T-helper 2 cell treated with Interferon-gamma antibody and Interleukin-4, amounts not matched to agents 5 μg/mL and 100 μg/mL, for 36 hours (primary cell): Measurements from ENCODE around the gene POLD2.

Experiments
- DNase-seq: peaks from one replicate; pipeline ENCODE4 v3.0.0; 2021; ENCODE audit warnings: low spot score
- H3K27ac Mint-ChIP-seq: one replicate; pipeline ENCODE4 v1.8.0; 2021; ENCODE audit warnings: mild to moderate bottlenecking, mixed read lengths
- H3K27me3 Mint-ChIP-seq: one replicate; pipeline ENCODE4 v1.8.0; 2021; ENCODE audit warnings: low read depth, mixed read lengths
- H3K36me3 Mint-ChIP-seq: one replicate; pipeline ENCODE4 v1.8.0; 2021; ENCODE audit warnings: low read depth, mixed read lengths
- H3K4me1 Mint-ChIP-seq: one replicate; pipeline ENCODE4 v1.8.0; 2021; ENCODE audit warnings: low read depth, mixed read lengths
- H3K4me3 Mint-ChIP-seq: one replicate; pipeline ENCODE4 v1.8.0; 2022; ENCODE audit warnings: mild to moderate bottlenecking, moderate library complexity, mixed read lengths
- H3K9me3 Mint-ChIP-seq: one replicate; pipeline ENCODE4 v1.8.0; 2021; ENCODE audit warnings: mixed read lengths

Gene POLD2

GRCh38 chr7:44117801-44118429 is 5.4 kb downstream of the POLD2 start:
- Mint-ChIP-seq H3K27me3 (no peaks in the 10 kb centered on the region), H3K4me3 (no peak overlapping the region), H3K27ac (no peak overlapping the region)

DNA sequence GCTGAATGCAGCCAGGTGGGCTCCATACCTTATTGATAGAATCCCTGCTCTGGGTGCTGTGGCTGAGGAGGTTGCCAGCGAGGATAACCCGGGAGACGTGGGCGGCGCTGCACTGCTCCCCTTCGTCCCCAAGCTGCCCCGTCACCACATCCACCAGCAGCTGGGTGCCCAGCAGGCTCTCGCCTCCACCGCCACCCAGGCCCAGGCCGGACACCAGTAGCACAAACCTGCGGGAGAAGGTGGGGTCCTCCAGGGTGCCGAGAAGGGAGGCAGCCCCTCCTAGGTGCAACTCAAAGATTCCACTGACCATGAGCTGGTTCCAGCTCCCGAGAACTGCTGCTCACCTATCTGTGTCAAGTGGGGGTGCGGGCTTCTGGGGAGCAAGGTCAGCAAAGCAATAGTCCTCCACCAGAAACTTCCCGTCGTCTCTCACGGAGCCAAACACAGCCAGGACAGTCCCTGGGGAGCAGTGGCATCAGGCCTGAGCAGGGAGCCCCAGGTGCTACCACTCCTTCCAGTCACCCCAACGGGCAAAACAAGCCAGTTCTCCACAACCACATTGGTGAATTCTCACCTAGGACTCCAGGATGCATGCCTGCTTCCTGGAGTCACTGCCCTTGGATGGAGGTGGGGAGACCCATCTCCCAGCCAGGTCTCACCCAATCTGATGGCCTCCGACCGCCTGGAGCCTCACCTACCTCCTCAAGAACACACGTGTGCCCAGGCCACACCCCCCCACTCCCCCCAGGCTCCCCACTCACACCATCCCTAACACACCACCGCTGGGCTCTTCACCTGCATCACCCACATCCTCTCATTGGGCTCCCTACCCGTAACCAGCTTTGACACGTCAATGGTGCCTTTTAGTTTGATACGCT is 6.3 kb downstream of the POLD2 start:
- Mint-ChIP-seq H3K36me3 (peaks cover 42% of the 10 kb centered on the region), H3K27ac (no peak overlapping the region)
- DNase-seq: no peak

More at GRCh38 chr7:44117801-44118429, 5.4 kb downstream of the POLD2 start:
- H3K36me3 Mint-ChIP-seq: peaks cover 42% of the 10 kb centered on the region
- no peak for DNase-seq
- H3K4me1 Mint-ChIP-seq: peaks cover 11% of the 10 kb centered on the region
- H3K9me3 Mint-ChIP-seq: no peaks in the 10 kb centered on the region

DNA sequence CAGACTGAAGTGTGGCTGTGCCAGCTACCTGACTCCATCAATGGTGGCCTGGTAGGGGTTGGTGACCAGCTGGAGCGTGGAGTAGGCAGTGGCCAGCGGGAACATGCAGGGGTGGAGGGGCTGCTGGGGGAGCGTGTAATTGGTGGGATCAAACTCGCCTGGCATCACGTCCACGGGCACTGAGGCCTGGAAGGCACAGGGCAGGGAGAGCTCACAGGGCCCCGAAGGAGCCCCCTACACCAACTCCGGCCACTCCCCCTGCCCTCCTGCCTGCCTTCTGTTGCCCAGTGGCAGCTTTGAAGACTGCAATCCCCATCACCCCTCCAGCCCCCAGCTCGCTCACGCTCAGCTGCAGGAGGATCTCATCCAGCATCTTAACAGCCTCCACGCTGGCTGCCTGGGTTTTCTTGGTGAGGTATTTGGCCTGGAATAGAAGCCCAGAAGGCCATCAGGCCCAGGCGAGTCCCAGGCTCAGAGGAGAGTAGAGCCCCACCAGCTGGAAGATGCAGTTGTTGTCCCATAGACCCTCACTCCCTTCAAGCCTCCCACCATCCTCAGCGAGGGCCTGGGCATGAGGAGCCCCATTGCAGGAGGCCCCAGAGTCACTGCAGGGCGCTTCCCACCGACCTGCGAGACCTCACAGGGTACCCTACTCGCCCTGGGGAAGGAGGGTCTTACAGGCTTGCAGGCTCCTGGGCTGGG is 7.1 kb downstream of the POLD2 start:
- Mint-ChIP-seq H3K27me3 (no peaks in the 10 kb centered on the region), H3K27ac (no peak overlapping the region), H3K4me3 (no peak overlapping the region), H3K9me3 (no peaks in the 10 kb centered on the region), H3K4me1 (peaks cover 4% of the 10 kb centered on the region), H3K36me3 (peaks cover 42% of the 10 kb centered on the region)
- DNase-seq: no peak

More for the DNA sequence above, 6.3 kb downstream of the POLD2 start:
- H3K9me3 Mint-ChIP-seq: no peaks in the 10 kb centered on the region
- no peaks in the 10 kb centered on the region for H3K27me3 Mint-ChIP-seq
- no peak overlapping the region for H3K4me3 Mint-ChIP-seq
- peaks cover 4% of the 10 kb centered on the region for H3K4me1 Mint-ChIP-seq

- Mint-ChIP-seq H3K4me3 (no peak overlapping the region), H3K27me3 (no peaks in the 10 kb centered on the region), H3K36me3 (peaks cover 27% of the 10 kb centered on the region), H3K27ac (no peak overlapping the region), H3K9me3 (no peaks in the 10 kb centered on the region), H3K4me1 (no peaks in the 10 kb centered on the region)
- DNase-seq: no peak
These were observed 8.6 kb downstream of the POLD2 start for GRCh38 chr7:44114586-44115310.

- Mint-ChIP-seq H3K27me3 (no peaks in the 10 kb centered on the region), H3K36me3 (peaks cover 19% of the 10 kb centered on the region), H3K9me3 (no peaks in the 10 kb centered on the region), H3K27ac (no peak overlapping the region), H3K4me1 (no peaks in the 10 kb centered on the region), H3K4me3 (no peak overlapping the region)
- DNase-seq: no peak
These were observed 9.5 kb downstream of the POLD2 start for GRCh38 chr7:44113764-44114354.

DNA sequence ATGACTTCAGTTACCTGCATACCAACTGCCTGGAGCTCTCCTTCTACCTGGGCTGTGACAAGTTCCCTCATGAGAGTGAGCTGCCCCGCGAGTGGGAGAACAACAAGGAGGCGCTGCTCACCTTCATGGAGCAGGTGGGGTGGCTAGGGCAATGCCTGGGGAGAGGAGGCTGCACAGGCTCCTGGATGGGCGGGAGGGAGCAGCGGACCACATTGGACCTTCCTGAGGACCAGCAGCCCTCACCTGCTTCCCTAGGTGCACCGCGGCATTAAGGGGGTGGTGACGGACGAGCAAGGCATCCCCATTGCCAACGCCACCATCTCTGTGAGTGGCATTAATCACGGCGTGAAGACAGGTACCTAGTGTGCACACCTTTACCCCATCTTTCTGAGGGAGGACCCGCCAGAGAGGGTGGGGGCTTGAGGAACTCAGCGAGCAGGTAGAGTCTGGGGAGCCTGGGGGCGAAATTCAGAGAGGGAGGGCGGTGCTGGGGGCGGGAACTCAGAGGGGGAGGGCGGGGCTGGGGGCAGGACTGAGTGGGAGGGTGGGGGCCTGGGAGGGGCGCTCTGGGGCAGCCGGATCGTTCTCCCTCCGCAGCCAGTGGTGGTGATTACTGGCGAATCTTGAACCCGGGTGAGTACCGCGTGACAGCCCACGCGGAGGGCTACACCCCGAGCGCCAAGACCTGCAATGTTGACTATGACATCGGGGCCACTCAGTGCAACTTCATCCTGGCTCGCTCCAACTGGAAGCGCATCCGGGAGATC is 10.2 kb downstream of the POLD2 start:
- Mint-ChIP-seq H3K27ac (no peak overlapping the region), H3K36me3 (peaks cover 14% of the 10 kb centered on the region), H3K27me3 (no peaks in the 10 kb centered on the region), H3K9me3 (no peaks in the 10 kb centered on the region), H3K4me1 (no peaks in the 10 kb centered on the region), H3K4me3 (no peak overlapping the region)
- DNase-seq: no peak

GRCh38 chr7:44112231-44112996 is 10.9 kb downstream of the POLD2 start:
- no peaks in the 10 kb centered on the region for H3K4me1 Mint-ChIP-seq
- DNase-seq: no peak
- no peak overlapping the region for H3K4me3 Mint-ChIP-seq
- peaks cover 11% of the 10 kb centered on the region for H3K36me3 Mint-ChIP-seq
- H3K27me3 Mint-ChIP-seq: no peaks in the 10 kb centered on the region
- H3K27ac Mint-ChIP-seq: no peak overlapping the region
- H3K9me3 Mint-ChIP-seq: no peaks in the 10 kb centered on the region

GRCh38 chr7:44111761-44112160 is 11.6 kb downstream of the POLD2 start:
- no peak overlapping the region for H3K4me3 Mint-ChIP-seq
- DNase-seq: no peak
- no peak overlapping the region for H3K27ac Mint-ChIP-seq
- H3K4me1 Mint-ChIP-seq: no peaks in the 10 kb centered on the region
- H3K27me3 Mint-ChIP-seq: no peaks in the 10 kb centered on the region
- H3K9me3 Mint-ChIP-seq: no peaks in the 10 kb centered on the region
- H3K36me3 Mint-ChIP-seq: peaks cover 11% of the 10 kb centered on the region

- no peaks in the 10 kb centered on the region for H3K27me3 Mint-ChIP-seq
- no peak overlapping the region for H3K4me3 Mint-ChIP-seq
- peaks cover 2% of the 10 kb centered on the region for H3K4me1 Mint-ChIP-seq
- DNase-seq: no peak
- no peak overlapping the region for H3K27ac Mint-ChIP-seq
- no peaks in the 10 kb centered on the region for H3K9me3 Mint-ChIP-seq
- peaks cover 11% of the 10 kb centered on the region for H3K36me3 Mint-ChIP-seq
These were observed 12.4 kb downstream of the POLD2 start for GRCh38 chr7:44110719-44111635.

DNA sequence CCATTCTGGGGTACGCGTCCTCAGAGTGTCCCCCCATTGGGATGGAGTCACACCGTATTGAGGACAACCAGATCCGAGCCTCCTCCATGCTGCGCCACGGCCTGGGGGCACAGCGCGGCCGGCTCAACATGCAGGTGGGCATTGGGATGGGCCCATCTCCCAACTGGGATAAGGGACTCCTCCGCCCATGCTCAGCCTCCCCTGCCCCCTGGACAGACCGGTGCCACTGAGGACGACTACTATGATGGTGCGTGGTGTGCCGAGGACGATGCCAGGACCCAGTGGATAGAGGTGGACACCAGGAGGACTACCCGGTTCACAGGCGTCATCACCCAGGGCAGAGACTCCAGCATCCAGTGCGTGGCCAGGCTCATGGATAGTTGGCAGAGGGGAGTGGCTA is 13.4 kb downstream of the POLD2 start:
- no peaks in the 10 kb centered on the region for H3K9me3 Mint-ChIP-seq
- H3K4me3 Mint-ChIP-seq: no peak overlapping the region
- H3K27ac Mint-ChIP-seq: no peak overlapping the region
- no peak for DNase-seq
- peaks cover 11% of the 10 kb centered on the region for H3K4me1 Mint-ChIP-seq
- H3K36me3 Mint-ChIP-seq: peaks cover 9% of the 10 kb centered on the region
- peaks cover 6% of the 10 kb centered on the region for H3K27me3 Mint-ChIP-seq

DNA sequence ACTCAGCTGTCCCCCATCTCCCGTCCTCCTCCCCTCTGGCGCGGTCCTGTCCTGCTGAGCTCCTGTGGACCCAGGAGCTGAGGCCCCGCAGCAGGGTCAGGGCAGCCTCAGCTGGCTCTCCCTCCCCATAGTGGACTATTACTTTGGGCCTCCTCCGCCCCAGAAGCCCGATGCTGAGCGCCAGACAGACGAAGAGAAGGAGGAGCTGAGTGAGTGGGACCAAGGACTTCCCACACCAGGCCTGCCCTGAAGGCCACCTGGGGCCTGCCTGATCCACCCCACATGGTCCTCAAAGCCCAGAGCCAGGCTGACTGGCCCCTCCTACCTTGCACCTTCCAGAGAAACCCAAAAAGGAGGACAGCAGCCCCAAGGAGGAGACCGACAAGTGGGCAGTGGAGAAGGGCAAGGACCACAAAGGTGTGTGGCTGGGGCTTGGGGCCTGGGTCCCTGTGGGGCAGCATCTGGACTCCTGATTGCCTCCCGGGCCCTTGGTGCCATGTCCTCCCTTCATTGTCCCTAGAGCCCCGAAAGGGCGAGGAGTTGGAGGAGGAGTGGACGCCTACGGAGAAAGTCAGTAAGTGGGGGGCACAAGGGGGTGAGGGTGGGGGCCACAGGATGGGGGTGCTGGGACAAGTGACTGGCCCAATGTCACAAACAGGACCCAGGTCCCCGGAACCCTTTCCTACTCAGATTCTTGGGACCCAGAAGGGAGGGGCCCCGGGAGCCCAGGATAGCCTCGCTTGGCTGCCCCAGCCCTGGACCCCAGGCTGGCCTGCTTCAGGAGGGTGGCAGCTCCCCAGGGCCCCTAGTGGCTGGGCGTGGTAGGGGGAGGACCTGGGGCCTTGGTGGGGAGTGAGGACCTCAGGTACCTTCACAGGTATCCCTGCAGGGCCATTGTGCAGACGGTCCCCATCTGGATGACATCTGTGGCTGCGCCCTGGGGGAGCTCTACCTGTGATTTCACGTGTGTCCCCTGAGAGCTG is 14.3 kb downstream of the POLD2 start:
- Mint-ChIP-seq H3K4me1 (peaks cover 13% of the 10 kb centered on the region), H3K9me3 (no peaks in the 10 kb centered on the region), H3K27me3 (peaks cover 6% of the 10 kb centered on the region), H3K4me3 (no peak overlapping the region), H3K36me3 (peaks cover 6% of the 10 kb centered on the region), H3K27ac (no peak overlapping the region)
- no peak for DNase-seq
